ENCODE measurements around the gene ASIC2. TPM values are rescaled to one million over a fixed set of nuclear protein-coding genes. Genes with fewer than 3 reads are reported as not detected.
A peak's percentile ranks its signal among the peaks of the same experiment; 100 is the strongest.

The ASIC2 gene
- total and polyA plus RNA-seq, 9 of the 15 experiments (the other 6 are each of a cell fraction or from before 2014, with no cell fraction given), result not detected

GRCh38 chr17:33330877-33331276 lies 37.8 kb upstream of the ASIC2 start:
- Histone ChIP-seq H3K9me3 (replicated peaks; ENCODE audit: control insufficient read depth, insufficient read depth, low read depth, low read length) (no peaks in the 10 kb centered on the region), H3K79me2 (ENCODE audit: control insufficient read depth, insufficient read depth, low read length) (no peaks in the 10 kb centered on the region), H3K27me3 (ENCODE audit: control insufficient read depth in 2 of 2, insufficient read depth in 2 of 2, low read length in 2 of 2) (no peaks in the 10 kb centered on the region), H3K9ac (ENCODE audit: insufficient read depth in 1 of 2, low read depth in 2 of 2, low read length in 2 of 2) (no peak overlapping the region), H2AFZ (ENCODE audit: low read depth, low read length) (no peak overlapping the region), H4K20me1 (replicated peaks; ENCODE audit: control insufficient read depth, insufficient read depth, low read length) (no peaks in the 10 kb centered on the region), H3K36me3 (ENCODE audit: control insufficient read depth, insufficient read depth, low read length) (no peaks in the 10 kb centered on the region), H3K9me1 (ENCODE audit: control insufficient read depth, insufficient read depth, low read length) (no peaks in the 10 kb centered on the region), H3K4me3 (no peak overlapping the region), H3K27ac (ENCODE audit: extremely low read depth, low read depth, low read length) (no peak overlapping the region), H3K4me1 (replicated peaks in 1 of 2; ENCODE audit: control insufficient read depth in 2 of 2, insufficient read depth in 2 of 2, low read length in 2 of 2) (no peaks in the 10 kb centered on the region), H3K4me2 (ENCODE audit: insufficient read depth, low read length) (no peak overlapping the region)
- ChIA-PET CTCF (ENCODE audit: low intra/inter-chr PET ratio) (no interaction called here), POLR2A (interaction anchor here (0.5 to 0.7 kb wide), 2 partner anchors 12 to 24 kb away, joined by 3 read pairs; no protein-coding TSS in a partner anchor)
- intact Hi-C loops (cut with micrococcal nuclease), result no loop called here
- WGBS (ENCODE audit: insufficient coverage, low coverage, missing lambda C conversion rate), result 0% methylated on average over 2 of the region's 3 CpGs
- in situ Hi-C loops (cut with MboI), result no loop called here
- no TSS peak for BruUV-seq (replicated peaks)
- ATAC-seq, result no peak
- DNase-seq (ENCODE audit: extremely low read depth in 1 of 4, low spot score in 3 of 4), result no peak
- TF ChIP-seq RAD21 (CRISPR knock-in tag; conservative IDR thresholded peaks at IDR 0.05 in 1 of 2, IDR thresholded peaks at IDR 0.05 in 1 of 2) (0 out of 4 replicates have a peak, but pooled peaks of 1 of the 2 experiments have one; percentile 12), SUPT5H (IDR thresholded peaks at IDR 0.05) (no peak)
- no peak for FAIRE-seq

GRCh38 chr17:33328129-33328528 lies 35.0 kb upstream of the ASIC2 start:
- TF ChIP-seq MIER1 (IDR thresholded peaks at IDR 0.05; ENCODE audit: low read depth) (peak; percentile 85), CAMTA2 (CRISPR knock-in tag; conservative IDR thresholded peaks at IDR 0.05) (no peak), EHMT2 (IDR thresholded peaks at IDR 0.05) (peak; percentile 93), CGGBP1 (CRISPR knock-in tag; IDR thresholded peaks at IDR 0.05) (no peak)
- TF ChIP-seq, protein P1, sequence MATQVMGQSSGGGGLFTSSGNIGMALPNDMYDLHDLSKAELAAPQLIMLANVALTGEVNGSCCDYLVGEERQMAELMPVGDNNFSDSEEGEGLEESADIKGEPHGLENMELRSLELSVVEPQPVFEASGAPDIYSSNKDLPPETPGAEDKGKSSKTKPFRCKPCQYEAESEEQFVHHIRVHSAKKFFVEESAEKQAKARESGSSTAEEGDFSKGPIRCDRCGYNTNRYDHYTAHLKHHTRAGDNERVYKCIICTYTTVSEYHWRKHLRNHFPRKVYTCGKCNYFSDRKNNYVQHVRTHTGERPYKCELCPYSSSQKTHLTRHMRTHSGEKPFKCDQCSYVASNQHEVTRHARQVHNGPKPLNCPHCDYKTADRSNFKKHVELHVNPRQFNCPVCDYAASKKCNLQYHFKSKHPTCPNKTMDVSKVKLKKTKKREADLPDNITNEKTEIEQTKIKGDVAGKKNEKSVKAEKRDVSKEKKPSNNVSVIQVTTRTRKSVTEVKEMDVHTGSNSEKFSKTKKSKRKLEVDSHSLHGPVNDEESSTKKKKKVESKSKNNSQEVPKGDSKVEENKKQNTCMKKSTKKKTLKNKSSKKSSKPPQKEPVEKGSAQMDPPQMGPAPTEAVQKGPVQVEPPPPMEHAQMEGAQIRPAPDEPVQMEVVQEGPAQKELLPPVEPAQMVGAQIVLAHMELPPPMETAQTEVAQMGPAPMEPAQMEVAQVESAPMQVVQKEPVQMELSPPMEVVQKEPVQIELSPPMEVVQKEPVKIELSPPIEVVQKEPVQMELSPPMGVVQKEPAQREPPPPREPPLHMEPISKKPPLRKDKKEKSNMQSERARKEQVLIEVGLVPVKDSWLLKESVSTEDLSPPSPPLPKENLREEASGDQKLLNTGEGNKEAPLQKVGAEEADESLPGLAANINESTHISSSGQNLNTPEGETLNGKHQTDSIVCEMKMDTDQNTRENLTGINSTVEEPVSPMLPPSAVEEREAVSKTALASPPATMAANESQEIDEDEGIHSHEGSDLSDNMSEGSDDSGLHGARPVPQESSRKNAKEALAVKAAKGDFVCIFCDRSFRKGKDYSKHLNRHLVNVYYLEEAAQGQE (IDR thresholded peaks at IDR 0.05; ENCODE audit: borderline replicate concordance), result peak; percentile 95
- TF ChIP-seq, protein P1 (CRISPR knock-in tag; IDR thresholded peaks at IDR 0.05; ENCODE audit: low read depth), result peak; percentile 77; the same call in 1 of the 2 replicates
- POLR2A ChIA-PET, result no interaction called here
- CTCF ChIA-PET (ENCODE audit: low intra/inter-chr PET ratio), result no interaction called here
- H3K4me3 ChIP-seq, result no peak overlapping the region
- no peaks in the 10 kb centered on the region for H4K20me1 ChIP-seq (replicated peaks; ENCODE audit: control insufficient read depth, insufficient read depth, low read length)
- ATAC-seq (no peak), FAIRE-seq (no peak), DNase-seq (ENCODE audit: extremely low read depth in 1 of 4, low spot score in 3 of 4) (peak in 1 of 4 experiments; percentile 16)
- H3K27ac ChIP-seq (ENCODE audit: extremely low read depth, low read depth, low read length), result no peak overlapping the region
- H3K27me3 ChIP-seq (ENCODE audit: control insufficient read depth in 2 of 2, insufficient read depth in 2 of 2, low read length in 2 of 2), result no peaks in the 10 kb centered on the region
- H3K4me1 ChIP-seq (replicated peaks in 1 of 2; ENCODE audit: control insufficient read depth in 2 of 2, insufficient read depth in 2 of 2, low read length in 2 of 2), result no peaks in the 10 kb centered on the region
- H3K9me1 ChIP-seq (ENCODE audit: control insufficient read depth, insufficient read depth, low read length), result no peaks in the 10 kb centered on the region
- H3K4me2 ChIP-seq (ENCODE audit: insufficient read depth, low read length), result no peak overlapping the region
- no peak overlapping the region for H2AFZ ChIP-seq (ENCODE audit: low read depth, low read length)
- in situ Hi-C loops (cut with MboI) (no loop called here), intact Hi-C loops (cut with micrococcal nuclease) (no loop called here)
- H3K9me3 ChIP-seq (replicated peaks; ENCODE audit: control insufficient read depth, insufficient read depth, low read depth, low read length), result no peaks in the 10 kb centered on the region
- BruUV-seq (replicated peaks), result no TSS peak
- no peaks in the 10 kb centered on the region for H3K79me2 ChIP-seq (ENCODE audit: control insufficient read depth, insufficient read depth, low read length)
- WGBS (ENCODE audit: insufficient coverage, low coverage, missing lambda C conversion rate), result 0% methylated on average over 4 of the region's 4 CpGs
- no peaks in the 10 kb centered on the region for H3K36me3 ChIP-seq (ENCODE audit: control insufficient read depth, insufficient read depth, low read length)
- no peak overlapping the region for H3K9ac ChIP-seq (ENCODE audit: insufficient read depth in 1 of 2, low read depth in 2 of 2, low read length in 2 of 2)
